ENCODE data around the gene GNG14. TPM values are rescaled to one million over a fixed set of nuclear protein-coding genes. Genes with fewer than 3 reads are reported as not detected.
A peak's percentile ranks its signal among the peaks of the same experiment; 100 is the strongest.

GNG14 gene
- total RNA-seq, 2 donors from 2014 or later, result not detected

GRCh38 chr19:12736995-12737834 is 49.4 kb downstream of the GNG14 start, which contains the start of gene GET3:
Gene GET3 (plus strand): TSS chr19:12737497. CDS start chr19:12737506, 9 bp downstream.
- Histone ChIP-seq H3K27ac (peak within 1 kb of the TSS; percentile 83 to 86), H3K27me3 (no peaks in the 10 kb centered on the region), H3K9me3 (no peaks in the 10 kb centered on the region), H3K4me1 (peaks cover 0 to 42% of the 10 kb centered on the region in 2 donors), H3K4me3 (peak within 1 kb of the TSS; percentile 77 to 87), H3K36me3 (peaks cover 24% of the 10 kb centered on the region)
- TF ChIP-seq, protein P1, sequence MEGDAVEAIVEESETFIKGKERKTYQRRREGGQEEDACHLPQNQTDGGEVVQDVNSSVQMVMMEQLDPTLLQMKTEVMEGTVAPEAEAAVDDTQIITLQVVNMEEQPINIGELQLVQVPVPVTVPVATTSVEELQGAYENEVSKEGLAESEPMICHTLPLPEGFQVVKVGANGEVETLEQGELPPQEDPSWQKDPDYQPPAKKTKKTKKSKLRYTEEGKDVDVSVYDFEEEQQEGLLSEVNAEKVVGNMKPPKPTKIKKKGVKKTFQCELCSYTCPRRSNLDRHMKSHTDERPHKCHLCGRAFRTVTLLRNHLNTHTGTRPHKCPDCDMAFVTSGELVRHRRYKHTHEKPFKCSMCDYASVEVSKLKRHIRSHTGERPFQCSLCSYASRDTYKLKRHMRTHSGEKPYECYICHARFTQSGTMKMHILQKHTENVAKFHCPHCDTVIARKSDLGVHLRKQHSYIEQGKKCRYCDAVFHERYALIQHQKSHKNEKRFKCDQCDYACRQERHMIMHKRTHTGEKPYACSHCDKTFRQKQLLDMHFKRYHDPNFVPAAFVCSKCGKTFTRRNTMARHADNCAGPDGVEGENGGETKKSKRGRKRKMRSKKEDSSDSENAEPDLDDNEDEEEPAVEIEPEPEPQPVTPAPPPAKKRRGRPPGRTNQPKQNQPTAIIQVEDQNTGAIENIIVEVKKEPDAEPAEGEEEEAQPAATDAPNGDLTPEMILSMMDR (IDR thresholded peaks at IDR 0.05), result no peak
- peak; percentile 98 for DNase-seq (ENCODE audit: low spot score)

DNA sequence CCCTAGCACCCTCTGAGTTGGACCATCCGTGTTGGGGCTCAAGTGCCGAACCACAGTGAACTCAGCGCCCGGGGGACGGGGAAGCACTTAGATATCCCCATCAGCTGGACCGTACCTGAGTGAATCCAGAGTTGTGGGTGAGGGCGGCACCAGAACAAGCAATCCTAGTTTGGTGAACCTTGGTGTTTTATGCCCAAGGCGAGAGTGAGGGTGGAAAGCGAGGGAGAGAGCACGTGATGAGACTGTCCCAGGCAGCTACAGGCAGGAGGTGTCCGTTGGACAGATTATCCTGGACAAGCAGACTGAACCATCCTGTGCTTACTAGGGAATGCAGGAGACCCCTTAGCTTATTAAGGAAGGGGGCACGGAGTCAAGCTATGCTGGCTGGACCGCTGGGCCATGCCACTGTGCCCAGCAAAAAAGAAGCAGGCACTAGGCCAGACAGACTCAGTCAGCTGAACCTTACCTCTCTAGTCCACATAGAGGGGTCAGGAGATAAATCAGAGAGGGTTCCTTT is 50.1 kb downstream of the GNG14 start:
- peaks cover 0 to 36% of the 10 kb centered on the region in 2 donors for H3K4me1 ChIP-seq
- no peaks in the 10 kb centered on the region for H3K9me3 ChIP-seq
- TF ChIP-seq, protein P1 (IDR thresholded peaks at IDR 0.05), result no peak
- peaks cover 25% of the 10 kb centered on the region for H3K36me3 ChIP-seq
- H3K27me3 ChIP-seq, result no peaks in the 10 kb centered on the region
- peak overlapping the region; percentile 77 to 87 for H3K4me3 ChIP-seq
- peak overlapping the region; percentile 83 to 86 for H3K27ac ChIP-seq
- DNase-seq (ENCODE audit: low spot score), result no peak

Other genes with a start within 250 kb of the GNG14 start
- gene ZNF443, start 247.0 kb upstream of the GNG14 start, total RNA-seq, result 1 to 10 TPM; 1.7 to 2.6 TPM
- 1 to 10 TPM; 1.6 to 2.0 TPM for gene ZNF709, start 203.2 kb upstream of the GNG14 start, total RNA-seq
- gene ZNF564, start 136.5 kb upstream of the GNG14 start, total RNA-seq, result 1 to 10 TPM; 8.5 to 8.6 TPM
- gene ZNF490, start 77.2 kb upstream of the GNG14 start, total RNA-seq, result 1 to 10 TPM; 2.5 to 4.5 TPM
- 10 to 100 TPM in 1 of 2 donors, 1 to 10 TPM in 1; 8.2 to 10.1 TPM for gene ZNF791, start 77.1 kb upstream of the GNG14 start, total RNA-seq
- gene MAN2B1, start 21.3 kb upstream of the GNG14 start, total RNA-seq, result 10 to 100 TPM; 33.7 to 35.5 TPM
- 10 to 100 TPM; 10.1 to 11.6 TPM for gene WDR83, start 21.2 kb upstream of the GNG14 start, total RNA-seq
- gene DHPS, start 6.1 kb upstream of the GNG14 start, total RNA-seq, result 10 to 100 TPM; 59.8 to 60.1 TPM
- gene FBXW9, start 8.6 kb downstream of the GNG14 start, total RNA-seq, result 1 to 10 TPM; 1.8 TPM
- 10 to 100 TPM; 35.9 to 55.2 TPM for gene TNPO2, start 35.9 kb downstream of the GNG14 start, total RNA-seq
- 100 to 1,000 TPM; 262 to 287 TPM for gene TRIR, start 46.7 kb downstream of the GNG14 start, total RNA-seq
- 10 to 100 TPM; 44.6 to 55.1 TPM for gene GET3, start 49.5 kb downstream of the GNG14 start, total RNA-seq
- gene BEST2, start 63.8 kb downstream of the GNG14 start, total RNA-seq, result not detected
- gene HOOK2, start 87.6 kb downstream of the GNG14 start, total RNA-seq, result 10 to 100 TPM; 11.4 to 12.2 TPM
- gene JUNB, start 103.5 kb downstream of the GNG14 start, total RNA-seq, result 100 to 1,000 TPM; 321 to 506 TPM
- 100 to 1,000 TPM; 702 to 859 TPM for gene PRDX2, start 113.8 kb downstream of the GNG14 start, total RNA-seq
- not detected for gene THSD8, start 114.1 kb downstream of the GNG14 start, total RNA-seq
- 1 to 10 TPM; 3.1 to 4.0 TPM for gene RNASEH2A, start 118.6 kb downstream of the GNG14 start, total RNA-seq
- gene RTBDN, start 146.6 kb downstream of the GNG14 start, total RNA-seq, result not detected
- gene MAST1, start 150.5 kb downstream of the GNG14 start, total RNA-seq, result not detected
- 10 to 100 TPM; 24.2 to 24.9 TPM for gene DNASE2, start 193.5 kb downstream of the GNG14 start, total RNA-seq
- under 1 TPM in 1 of 2 donors, not detected in 1; 0.26 TPM for gene KLF1, start 199.2 kb downstream of the GNG14 start, total RNA-seq
- 10 to 100 TPM; 28.4 to 58.3 TPM for gene GCDH, start 203.2 kb downstream of the GNG14 start, total RNA-seq
- gene SYCE2, start 231.3 kb downstream of the GNG14 start, total RNA-seq, result not detected
- gene FARSA, start 245.7 kb downstream of the GNG14 start, total RNA-seq, result 10 to 100 TPM; 36.4 TPM